22Rv1 (cell line): ENCODE measurements around the gene TSC1.

Experiments
- CTCF ChIP-seq: fragments of 450-650 bp; IDR thresholded peaks from 2 replicates; pipeline ENCODE4 v1.5.1; 2017; ENCODE audit warnings: mild to moderate bottlenecking
- ZFX ChIP-seq: fragments of 450-650 bp; IDR thresholded peaks from 2 replicates; pipeline ENCODE4 v1.6.1; 2017; ENCODE audit warnings: antibody characterized with exemption, borderline replicate concordance

GRCh38 chr9:132946631-132947295 is 2.3 kb upstream of the TSC1 start:
- no peak for TF ChIP-seq CTCF
- TF ChIP-seq ZFX = no peak
